PC-3 (cell line): ENCODE results near the gene ANKMY2. TPM values are rescaled to one million over a fixed set of nuclear protein-coding genes. Genes with fewer than 3 reads are reported as not detected.
"Not testable (repeated sequence)": the region's sequence is repeated elsewhere in the genome, so short reads cannot be mapped to it uniquely, and the experiment has no call there.

Source experiments
- ATAC-seq: fragments of 200-7000 bp; cut with Tn5 transposase; 2 replicates; pipeline ENCODE4 v1.9.1; 2020; ENCODE audit warnings: mild to moderate bottlenecking, moderate library complexity
- BruUV-seq: library from RNA; stranded (reverse); fragments of 400-500 nt; replicated peaks from 2 replicates; lab custom pipeline; 2021; lab: Mats Ljungman, UMichigan
- CTCF ChIA-PET: fragments of 300-600 bp; sonication (Branson Sonifier 250); formaldehyde crosslinking; loops from one replicate; lab custom pipeline; 2022; ENCODE audit warnings: antibody characterized with exemption; lab: Charles Lee
- POLR2A ChIA-PET: fragments of 300-600 bp; sonication (Branson Sonifier 250); formaldehyde crosslinking; loops from one replicate; lab custom pipeline; 2022; ENCODE audit warnings: antibody characterized with exemption; ENCODE audit not compliant: unreplicated experiment; lab: Charles Lee
- DNase-seq: peaks from one replicate; pipeline ENCODE4 v3.0.0-alpha.2; 2015
- H2AFZ ChIP-seq: fragments of 300-600 bp; sonication (generic); 2 replicates; pipeline ENCODE4 v1.6.0; 2016; ENCODE audit warnings: antibody characterized with exemption, low read length
- H3F3A ChIP-seq: fragments of 300-600 bp; sonication (generic); one replicate; pipeline ENCODE4 v1.6.0; 2017; ENCODE audit warnings: antibody characterized with exemption, low read length, control low read depth, mild to moderate bottlenecking; ENCODE audit not compliant: unreplicated experiment
- H3K27ac ChIP-seq: fragments of 300-600 bp; sonication (generic); 2 replicates; pipeline ENCODE4 v1.5.1; 2016; ENCODE audit warnings: mild to moderate bottlenecking, low read length
- H3K27me3 ChIP-seq: fragments of 300-600 bp; sonication (generic); 2 replicates; pipeline ENCODE4 v1.6.1; 2016; ENCODE audit warnings: low read length, mixed read lengths
- H3K36me3 ChIP-seq: fragments of 300-600 bp; sonication (generic); 2 replicates; pipeline ENCODE4 v1.6.1; 2016; ENCODE audit warnings: low read depth, mixed run types, low read length, mixed read lengths
- H3K4me1 ChIP-seq: fragments of 300-600 bp; sonication (generic); 2 replicates; pipeline ENCODE4 v1.5.1; 2016; ENCODE audit warnings: low read length; ENCODE audit not compliant: insufficient read depth
- H3K4me2 ChIP-seq: fragments of 300-600 bp; sonication (generic); 2 replicates; pipeline ENCODE4 v1.6.0; 2016; ENCODE audit warnings: low read length
- H3K4me3 ChIP-seq: fragments of 300-600 bp; sonication (generic); 2 replicates; pipeline ENCODE4 v1.5.1; 2016; ENCODE audit warnings: mild to moderate bottlenecking, low read length, mixed read lengths
- H3K79me2 ChIP-seq: fragments of 300-600 bp; sonication (generic); 2 replicates; pipeline ENCODE4 v1.6.1; 2017; ENCODE audit warnings: low read length, mixed read lengths
- H3K9ac ChIP-seq: fragments of 300-600 bp; sonication (generic); 2 replicates; pipeline ENCODE4 v1.6.0; 2016; ENCODE audit warnings: mild to moderate bottlenecking, low read length
- H3K9me2 ChIP-seq: fragments of 300-600 bp; sonication (generic); replicated peaks from 2 replicates; pipeline ENCODE4 v1.6.1; 2016; ENCODE audit warnings: mixed run types, low read length, mixed read lengths
- H3K9me3 ChIP-seq: fragments of 300-600 bp; sonication (generic); 2 replicates; pipeline ENCODE4 v1.6.1; 2016; ENCODE audit warnings: low read length, mixed read lengths
- H4K20me1 ChIP-seq: fragments of 300-600 bp; sonication (generic); 2 replicates; pipeline ENCODE4 v1.6.1; 2016; ENCODE audit warnings: low read length, mixed read lengths
- CTCF ChIP-seq: fragments of 300-600 bp; sonication (generic); conservative IDR thresholded peaks from 2 replicates; pipeline ENCODE4 v1.5.1; 2017; ENCODE audit warnings: antibody characterized with exemption, low read depth, mild to moderate bottlenecking, low read length
- EZH2 ChIP-seq: fragments of 300-600 bp; sonication (generic); IDR thresholded peaks from one replicate; pipeline ENCODE4 v1.6.1; 2017; ENCODE audit warnings: antibody characterized with exemption, mild to moderate bottlenecking, low read length; ENCODE audit not compliant: unreplicated experiment
- EZH2phosphoT487 ChIP-seq: fragments of 300-600 bp; sonication (generic); IDR thresholded peaks from 2 replicates; pipeline ENCODE4 v1.6.1; 2018; ENCODE audit warnings: mild to moderate bottlenecking, antibody characterized with exemption, low read length, borderline replicate concordance
- intact Hi-C: fragments of 100-400 bp; cut with micrococcal nuclease; formaldehyde crosslinking; loops from 2 replicates; pipeline ENCODE4 v1.9.0; 2023
- total RNA-seq: library from RNA; depleted of rRNA; stranded (reverse); fragments of >200 nt; gene quantifications from 2 replicates; pipeline ENCODE4 v1.2.3, GENCODE V29; 2014

The ANKMY2 gene
- total RNA-seq, 1 experiment from 2014 or later = 8.5 TPM

GRCh38 chr7:16688249-16688648, 42.7 kb upstream of the ANKMY2 start:
- H3F3A ChIP-seq = no peaks in the 10 kb centered on the region
- no peaks in the 10 kb centered on the region for H3K9me3 ChIP-seq
- H3K27ac ChIP-seq = no peak overlapping the region
- TF ChIP-seq CTCF (no peak; the same call in 1 of the 2 replicates), EZH2 (no peak), EZH2phosphoT487 (no peak)
- DNase-seq = peak; percentile 66
- peak; percentile 39; the same call in 1 of the 2 replicates for ATAC-seq
- H4K20me1 ChIP-seq = 0 out of 2 replicates have a peak, but pooled peaks cover 5% of the 10 kb centered on the region
- H3K4me1 ChIP-seq = peaks cover 44% of the 10 kb centered on the region
- ChIA-PET CTCF (no interaction called here), POLR2A (interaction anchor here (0.6 kb wide), 1 partner anchor 24 kb away, joined by 6 read pairs; no protein-coding TSS in a partner anchor)
- no TSS peak for BruUV-seq
- H3K4me2 ChIP-seq = no peak overlapping the region
- H3K36me3 ChIP-seq = peaks cover 49% of the 10 kb centered on the region
- H3K79me2 ChIP-seq = no peaks in the 10 kb centered on the region
- no peaks in the 10 kb centered on the region for H3K27me3 ChIP-seq
- no peak overlapping the region for H2AFZ ChIP-seq
- intact Hi-C loops = no loop called here
- no peaks in the 10 kb centered on the region for H3K9me2 ChIP-seq
- H3K9ac ChIP-seq = no peak overlapping the region
- H3K4me3 ChIP-seq = no peak overlapping the region

DNA sequence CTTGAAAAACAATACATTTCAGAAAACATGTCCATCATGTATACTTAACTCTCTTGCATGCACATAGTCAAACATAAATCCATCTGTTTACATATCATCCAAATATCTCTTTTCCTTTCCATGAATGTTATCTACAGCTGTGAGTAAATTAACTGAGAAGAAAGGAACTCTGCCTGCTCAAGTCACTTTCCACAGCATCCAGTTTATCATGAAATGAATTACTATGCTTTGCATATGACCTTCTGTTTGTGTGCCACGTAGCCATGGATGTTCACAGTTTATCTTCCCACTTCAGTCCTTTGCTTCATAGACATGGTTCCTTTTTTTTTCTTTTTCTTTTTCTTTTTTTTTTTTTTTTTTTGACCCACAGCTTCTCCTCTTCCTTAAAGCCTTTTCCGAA, 40.0 kb upstream of the ANKMY2 start:
- DNase-seq (no peak), ATAC-seq (no peak)
- Histone ChIP-seq H3K9me2 (no peaks in the 10 kb centered on the region), H3K4me3 (no peak overlapping the region), H2AFZ (no peak overlapping the region), H3K4me1 (peaks cover 20% of the 10 kb centered on the region), H3K4me2 (no peak overlapping the region), H3K9me3 (no peaks in the 10 kb centered on the region), H3K79me2 (no peaks in the 10 kb centered on the region), H3K9ac (no peak overlapping the region), H3K36me3 (peaks cover 55% of the 10 kb centered on the region), H3F3A (no peaks in the 10 kb centered on the region), H3K27ac (no peak overlapping the region), H3K27me3 (no peaks in the 10 kb centered on the region), H4K20me1 (0 out of 2 replicates have a peak, but pooled peaks cover 5% of the 10 kb centered on the region)
- TF ChIP-seq CTCF (no peak), EZH2phosphoT487 (no peak), EZH2 (no peak)
- POLR2A ChIA-PET = no interaction called here
- BruUV-seq = no TSS peak
- intact Hi-C loops = no loop called here
- CTCF ChIA-PET = interaction anchor here (0.6 kb wide), 1 partner anchor 426 kb away, joined by 3 read pairs; no protein-coding TSS in a partner anchor

GRCh38 chr7:16684935-16685334, 39.4 kb upstream of the ANKMY2 start:
- Histone ChIP-seq H3K9ac (no peak overlapping the region), H3K27ac (no peak overlapping the region), H3K4me2 (peak overlapping the region; percentile 21; the same call in 1 of the 2 replicates), H4K20me1 (0 out of 2 replicates have a peak, but pooled peaks cover 5% of the 10 kb centered on the region), H3K79me2 (no peaks in the 10 kb centered on the region), H3F3A (no peaks in the 10 kb centered on the region), H3K4me3 (no peak overlapping the region), H3K9me3 (no peaks in the 10 kb centered on the region), H3K9me2 (no peaks in the 10 kb centered on the region), H3K36me3 (peaks cover 56% of the 10 kb centered on the region), H3K4me1 (peaks cover 20% of the 10 kb centered on the region), H3K27me3 (no peaks in the 10 kb centered on the region), H2AFZ (no peak overlapping the region)
- no TSS peak for BruUV-seq
- intact Hi-C loops = no loop called here
- POLR2A ChIA-PET = no interaction called here
- ATAC-seq (peak; percentile 76), DNase-seq (peak; percentile 48)
- CTCF ChIA-PET = interaction anchor here (0.6 kb wide), 2 partner anchors 198 to 425 kb away, joined by 3 read pairs; no protein-coding TSS in a partner anchor
- TF ChIP-seq EZH2 (no peak), EZH2phosphoT487 (no peak), CTCF (no peak)

DNA sequence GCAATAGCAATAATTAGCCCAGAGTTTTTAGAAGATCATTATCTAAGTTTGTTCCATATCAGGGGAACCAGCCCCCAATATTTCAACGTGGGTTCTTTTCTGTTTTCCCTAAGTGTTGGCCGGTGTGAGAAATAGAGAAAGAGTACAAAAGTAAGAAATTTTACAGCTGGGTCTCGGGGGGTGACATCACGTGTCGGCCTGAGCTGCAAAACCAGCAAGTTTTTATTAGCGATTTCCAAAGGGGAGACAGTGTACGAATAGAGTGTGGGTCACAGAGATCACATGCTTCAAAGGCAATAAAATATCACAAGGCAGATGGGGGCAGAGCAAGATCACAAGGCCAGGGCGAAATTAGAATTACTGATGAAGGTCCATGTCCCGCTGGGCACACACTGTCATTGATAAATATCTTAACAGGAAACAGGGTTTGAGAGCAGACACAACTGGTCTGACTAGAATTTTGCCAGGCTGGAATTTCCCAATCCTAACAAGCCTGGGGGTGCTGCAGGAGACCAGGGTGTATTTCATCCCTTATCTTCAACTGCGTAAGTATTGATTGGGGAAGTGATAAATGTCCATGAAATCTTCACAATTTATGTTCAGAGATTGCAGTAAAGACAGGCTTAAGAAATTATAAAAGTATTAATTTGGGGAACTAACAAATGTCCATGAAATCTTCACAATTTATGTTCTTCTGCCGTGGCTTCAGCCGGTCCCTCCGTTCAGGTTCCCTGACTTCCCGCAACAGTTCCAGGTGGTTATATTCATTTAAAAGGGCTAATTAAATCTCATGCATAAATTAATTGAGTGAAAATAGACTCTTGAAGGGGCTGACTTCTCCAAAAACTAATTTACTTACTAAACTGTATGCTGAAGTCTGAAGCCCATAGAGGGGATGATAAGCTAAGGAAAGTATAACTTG, 33.4 kb upstream of the ANKMY2 start:
- ATAC-seq, H3K9me3 ChIP-seq, H3K79me2 ChIP-seq, intact Hi-C loops, H3K9ac ChIP-seq, H3K9me2 ChIP-seq, BruUV-seq, H2AFZ ChIP-seq, H3K27ac ChIP-seq, H3K4me2 ChIP-seq, CTCF ChIA-PET, H3K27me3 ChIP-seq, POLR2A ChIA-PET, H4K20me1 ChIP-seq, H3K4me3 ChIP-seq, H3F3A ChIP-seq, H3K4me1 ChIP-seq: not testable (repeated sequence)
- H3K36me3 ChIP-seq = peaks cover 61% of the 10 kb centered on the region
- peak; percentile 25 for DNase-seq
